ENCODE data around the gene ST3GAL6.

ST3GAL6 gene

DNA sequence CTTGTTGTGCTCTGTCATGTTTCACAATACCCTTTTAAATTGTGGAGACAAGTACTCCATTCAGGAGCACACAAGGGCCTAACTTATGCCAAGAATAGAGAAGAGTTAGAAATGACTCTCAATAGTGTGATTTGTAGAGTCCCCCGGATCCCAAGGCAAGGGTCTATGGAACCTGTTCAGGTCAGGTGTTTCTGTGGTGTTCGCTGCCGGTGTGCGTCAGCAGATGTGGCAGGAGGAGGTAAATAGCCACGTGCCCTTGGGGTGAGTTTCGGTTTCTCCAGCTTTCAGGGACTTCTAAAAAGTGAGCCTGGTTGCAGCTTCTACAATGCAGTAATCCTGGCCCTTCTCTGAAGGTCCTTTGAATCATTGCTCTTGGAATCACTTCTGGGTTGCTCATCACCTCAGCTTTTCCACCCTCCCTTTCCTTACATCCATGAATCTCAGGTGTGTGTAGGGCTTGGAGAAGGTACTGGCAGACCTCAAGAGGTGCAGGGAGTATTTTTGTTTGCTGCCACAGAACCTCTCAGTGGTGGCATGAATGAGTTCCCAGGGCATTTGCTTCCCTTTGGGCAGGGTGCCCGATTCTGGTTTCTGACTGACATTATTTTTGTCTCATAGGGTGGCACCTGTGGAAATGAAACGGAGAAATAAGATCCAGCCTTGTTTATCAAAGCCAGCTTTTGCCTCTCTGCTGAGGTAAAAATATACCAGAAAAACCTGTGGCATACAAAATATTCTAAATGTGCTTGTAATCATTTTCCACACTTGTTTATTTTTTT is 7.3 kb downstream of the ST3GAL6 start:
- peak; percentile 76 for DNase-seq (ENCODE audit: low read depth)
- H3K4me3 ChIP-seq (ENCODE audit: low read depth, low read length): peak overlapping the region; percentile 8
- TF ChIP-seq, protein P1, sequence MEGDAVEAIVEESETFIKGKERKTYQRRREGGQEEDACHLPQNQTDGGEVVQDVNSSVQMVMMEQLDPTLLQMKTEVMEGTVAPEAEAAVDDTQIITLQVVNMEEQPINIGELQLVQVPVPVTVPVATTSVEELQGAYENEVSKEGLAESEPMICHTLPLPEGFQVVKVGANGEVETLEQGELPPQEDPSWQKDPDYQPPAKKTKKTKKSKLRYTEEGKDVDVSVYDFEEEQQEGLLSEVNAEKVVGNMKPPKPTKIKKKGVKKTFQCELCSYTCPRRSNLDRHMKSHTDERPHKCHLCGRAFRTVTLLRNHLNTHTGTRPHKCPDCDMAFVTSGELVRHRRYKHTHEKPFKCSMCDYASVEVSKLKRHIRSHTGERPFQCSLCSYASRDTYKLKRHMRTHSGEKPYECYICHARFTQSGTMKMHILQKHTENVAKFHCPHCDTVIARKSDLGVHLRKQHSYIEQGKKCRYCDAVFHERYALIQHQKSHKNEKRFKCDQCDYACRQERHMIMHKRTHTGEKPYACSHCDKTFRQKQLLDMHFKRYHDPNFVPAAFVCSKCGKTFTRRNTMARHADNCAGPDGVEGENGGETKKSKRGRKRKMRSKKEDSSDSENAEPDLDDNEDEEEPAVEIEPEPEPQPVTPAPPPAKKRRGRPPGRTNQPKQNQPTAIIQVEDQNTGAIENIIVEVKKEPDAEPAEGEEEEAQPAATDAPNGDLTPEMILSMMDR (IDR thresholded peaks at IDR 0.05; ENCODE audit: insufficient read depth, low read depth, low read length, missing control alignments): no peak

DNA sequence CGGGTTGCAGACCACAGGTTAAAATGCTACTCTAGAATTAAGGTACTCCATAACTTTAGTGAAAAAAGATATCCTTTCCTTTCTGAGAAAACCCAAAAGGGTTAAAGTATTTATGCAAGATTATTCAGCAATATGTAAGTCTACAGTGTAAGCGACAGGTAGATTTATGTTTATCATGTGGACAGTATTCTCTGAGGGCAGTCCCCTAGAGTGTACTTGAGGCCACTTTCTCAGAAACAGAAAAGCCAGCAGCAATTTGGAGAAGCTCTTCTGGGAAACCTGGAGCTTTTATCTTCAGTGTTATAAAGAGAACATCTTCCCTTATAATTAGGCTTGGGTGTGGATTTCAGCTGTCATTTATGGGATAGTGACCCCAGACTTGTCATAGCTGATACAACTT is 8.9 kb downstream of the ST3GAL6 start:
- no peak overlapping the region for H3K4me3 ChIP-seq (ENCODE audit: low read depth, low read length)
- TF ChIP-seq, protein P1 (IDR thresholded peaks at IDR 0.05; ENCODE audit: insufficient read depth, low read depth, low read length, missing control alignments): no peak
- DNase-seq (ENCODE audit: low read depth): no peak

DNA sequence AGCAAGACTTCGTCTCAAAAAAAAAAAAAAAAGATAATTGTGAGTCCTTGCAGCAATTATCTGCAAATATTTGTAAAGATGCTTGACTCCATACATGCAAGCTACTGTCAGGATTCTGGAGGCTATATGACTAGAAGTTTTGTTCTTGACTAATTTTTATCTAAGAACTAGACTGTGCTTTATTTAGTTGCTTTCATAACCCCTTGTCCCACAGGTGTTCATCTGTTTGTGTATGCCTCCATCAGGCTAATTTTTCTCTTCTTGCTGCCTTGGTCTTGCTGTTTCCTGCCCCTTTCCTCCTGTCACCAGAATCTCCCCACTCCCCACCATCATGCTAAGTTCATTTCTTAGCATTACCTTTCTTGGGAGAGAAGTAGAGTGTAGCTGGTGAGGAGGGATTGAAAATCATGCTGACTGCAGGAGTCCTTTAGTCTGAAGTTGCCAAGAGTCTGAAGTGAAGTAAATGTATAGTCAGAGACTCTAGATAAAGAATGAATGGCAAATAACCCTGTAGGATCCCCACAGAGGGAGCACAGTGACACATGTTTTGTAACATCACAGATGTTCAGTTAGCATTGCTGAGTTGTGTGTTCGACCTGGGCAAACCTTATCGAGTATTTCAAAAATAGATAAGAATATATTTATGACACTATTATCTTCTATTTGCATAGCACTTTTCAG is 12.5 kb downstream of the ST3GAL6 start:
- no peak for DNase-seq (ENCODE audit: low read depth)
- TF ChIP-seq, protein P1 (IDR thresholded peaks at IDR 0.05; ENCODE audit: insufficient read depth, low read depth, low read length, missing control alignments): no peak
- no peak overlapping the region for H3K4me3 ChIP-seq (ENCODE audit: low read depth, low read length)

DNA sequence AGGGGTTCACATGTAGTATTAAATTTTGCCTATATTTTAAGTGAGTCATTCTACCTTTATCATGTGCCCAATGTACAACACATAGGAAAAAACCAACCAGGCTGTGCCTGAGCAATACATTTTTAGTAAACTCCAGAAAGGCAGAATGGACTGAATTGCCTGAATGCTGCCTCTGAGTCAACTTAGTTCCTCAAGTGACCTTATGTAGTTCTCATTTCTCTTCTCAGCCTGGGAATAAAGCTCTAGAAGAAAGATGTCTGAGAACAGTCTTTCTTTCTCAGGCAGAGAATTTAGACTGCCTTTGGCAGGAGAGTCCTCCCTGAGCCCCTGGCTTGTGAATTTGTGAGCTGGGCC is 13.0 kb downstream of the ST3GAL6 start:
- H3K4me3 ChIP-seq (ENCODE audit: low read depth, low read length): no peak overlapping the region
- TF ChIP-seq, protein P1 (IDR thresholded peaks at IDR 0.05; ENCODE audit: insufficient read depth, low read depth, low read length, missing control alignments): no peak
- no peak for DNase-seq (ENCODE audit: low read depth)

DNA sequence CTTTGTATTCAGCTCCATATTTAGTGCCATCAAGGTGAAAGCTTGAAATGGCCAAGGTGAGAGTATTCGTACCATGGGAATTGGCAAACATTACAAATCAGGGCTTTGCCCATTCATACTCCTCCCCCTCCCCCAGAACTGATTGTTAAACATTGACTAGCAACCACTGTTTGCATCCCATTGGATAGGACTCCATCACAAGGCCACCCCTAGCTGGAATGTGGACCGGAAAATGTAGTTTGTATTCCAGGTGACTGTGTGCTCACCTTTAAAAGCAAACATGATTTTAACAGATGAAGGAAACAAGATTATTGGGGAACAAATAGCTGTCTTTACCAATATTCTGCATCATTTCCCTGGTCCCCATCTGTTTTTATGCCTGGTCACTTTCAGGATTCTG is 14.1 kb downstream of the ST3GAL6 start:
- H3K4me3 ChIP-seq (ENCODE audit: low read depth, low read length): no peak overlapping the region
- DNase-seq (ENCODE audit: low read depth): no peak
- TF ChIP-seq, protein P1 (IDR thresholded peaks at IDR 0.05; ENCODE audit: insufficient read depth, low read depth, low read length, missing control alignments): no peak

DNA sequence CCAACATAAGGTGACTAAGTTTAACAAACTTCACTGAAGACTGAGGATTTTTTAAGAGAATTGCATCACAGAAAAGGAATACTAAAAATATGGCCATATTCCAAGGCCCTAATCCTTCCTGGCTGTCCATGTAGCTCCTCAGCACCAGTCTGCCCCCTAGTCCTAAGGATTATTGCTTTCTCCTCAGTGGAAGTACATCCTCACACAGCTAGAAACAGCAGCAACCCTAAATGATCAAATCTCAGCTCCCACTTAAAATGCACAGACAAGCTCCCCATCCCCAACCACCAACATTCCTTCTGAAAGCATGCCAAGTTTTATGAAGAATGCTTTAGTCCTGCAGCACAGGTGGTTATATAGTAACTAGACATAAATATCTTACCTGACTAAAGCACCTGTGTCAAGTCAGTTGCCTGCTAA is 14.7 kb downstream of the ST3GAL6 start:
- TF ChIP-seq, protein P1 (IDR thresholded peaks at IDR 0.05; ENCODE audit: insufficient read depth, low read depth, low read length, missing control alignments): no peak
- no peak for DNase-seq (ENCODE audit: low read depth)
- H3K4me3 ChIP-seq (ENCODE audit: low read depth, low read length): no peak overlapping the region

Measured in GM12865 (cell line).